Erythroblast (primary cell): Measurements from ENCODE around the gene LMAN2.

Experiments used
- DNase-seq, 2 experiments: peaks; one replicate each; lab custom pipeline; 2025; lab: John Stamatoyannopoulos, UW
- GATA1 ChIP-seq: IDR thresholded peaks from 2 replicates; pipeline ENCODE4 v1.6.1; 2011; ENCODE audit warnings: low read depth, mild to moderate bottlenecking, control low read depth, low read length, moderate library complexity
- POLR2A ChIP-seq: IDR thresholded peaks from 2 replicates; pipeline ENCODE4 v1.6.1; 2011; ENCODE audit warnings: mild to moderate bottlenecking, low read length

The LMAN2 gene, protein sequence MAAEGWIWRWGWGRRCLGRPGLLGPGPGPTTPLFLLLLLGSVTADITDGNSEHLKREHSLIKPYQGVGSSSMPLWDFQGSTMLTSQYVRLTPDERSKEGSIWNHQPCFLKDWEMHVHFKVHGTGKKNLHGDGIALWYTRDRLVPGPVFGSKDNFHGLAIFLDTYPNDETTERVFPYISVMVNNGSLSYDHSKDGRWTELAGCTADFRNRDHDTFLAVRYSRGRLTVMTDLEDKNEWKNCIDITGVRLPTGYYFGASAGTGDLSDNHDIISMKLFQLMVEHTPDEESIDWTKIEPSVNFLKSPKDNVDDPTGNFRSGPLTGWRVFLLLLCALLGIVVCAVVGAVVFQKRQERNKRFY

DNA sequence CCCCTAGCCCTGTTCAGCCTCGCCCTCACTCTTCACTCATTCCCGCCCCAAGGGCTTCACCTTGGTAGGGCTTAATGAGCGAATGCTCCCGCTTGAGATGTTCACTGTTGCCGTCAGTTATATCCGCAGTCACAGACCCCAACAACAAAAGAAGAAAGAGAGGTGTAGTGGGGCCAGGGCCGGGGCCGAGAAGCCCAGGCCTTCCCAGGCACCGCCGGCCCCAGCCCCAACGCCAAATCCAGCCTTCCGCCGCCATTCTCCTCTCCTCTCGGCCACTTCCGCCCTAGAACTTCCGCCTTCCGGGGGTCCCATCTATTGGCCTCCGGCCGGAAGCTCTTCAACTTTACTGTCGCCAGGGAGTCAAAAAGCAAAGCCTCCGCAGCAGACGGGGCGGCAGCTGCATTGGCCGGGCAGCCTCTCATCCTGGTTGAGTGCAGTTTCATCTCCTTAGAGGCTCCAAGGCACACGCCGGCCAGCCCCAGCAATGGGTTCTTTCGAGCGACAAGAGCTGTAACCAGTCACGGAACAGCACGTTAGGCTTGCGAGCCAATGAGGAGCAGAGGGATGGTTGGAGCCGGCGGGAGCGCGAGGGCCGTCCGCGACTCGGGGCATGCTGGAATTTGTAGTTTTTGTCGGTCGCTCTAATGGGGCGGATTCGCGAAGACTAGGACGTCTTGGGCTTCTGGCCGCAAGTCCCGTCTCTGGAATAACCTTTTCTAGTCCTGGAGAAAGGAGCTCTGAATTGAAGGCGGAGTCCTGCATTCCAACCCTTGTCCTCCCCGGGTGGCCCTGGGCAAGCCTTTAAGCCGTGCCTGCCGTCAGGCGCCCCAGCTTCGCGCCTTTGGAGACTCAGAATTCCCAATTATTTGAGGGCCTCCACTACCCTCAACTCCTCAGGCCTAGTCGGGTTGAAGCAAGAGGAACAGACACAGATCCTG, at the start of gene LMAN2:
Gene LMAN2, minus strand, starts transcription at position 277 of the 938 bp plus-strand sequence. Its CDS starts 21 bp downstream, at position 256.
- DNase-seq, result peak; percentile 97
- no peak for TF ChIP-seq GATA1
- peak; percentile 91 for TF ChIP-seq POLR2A

DNA sequence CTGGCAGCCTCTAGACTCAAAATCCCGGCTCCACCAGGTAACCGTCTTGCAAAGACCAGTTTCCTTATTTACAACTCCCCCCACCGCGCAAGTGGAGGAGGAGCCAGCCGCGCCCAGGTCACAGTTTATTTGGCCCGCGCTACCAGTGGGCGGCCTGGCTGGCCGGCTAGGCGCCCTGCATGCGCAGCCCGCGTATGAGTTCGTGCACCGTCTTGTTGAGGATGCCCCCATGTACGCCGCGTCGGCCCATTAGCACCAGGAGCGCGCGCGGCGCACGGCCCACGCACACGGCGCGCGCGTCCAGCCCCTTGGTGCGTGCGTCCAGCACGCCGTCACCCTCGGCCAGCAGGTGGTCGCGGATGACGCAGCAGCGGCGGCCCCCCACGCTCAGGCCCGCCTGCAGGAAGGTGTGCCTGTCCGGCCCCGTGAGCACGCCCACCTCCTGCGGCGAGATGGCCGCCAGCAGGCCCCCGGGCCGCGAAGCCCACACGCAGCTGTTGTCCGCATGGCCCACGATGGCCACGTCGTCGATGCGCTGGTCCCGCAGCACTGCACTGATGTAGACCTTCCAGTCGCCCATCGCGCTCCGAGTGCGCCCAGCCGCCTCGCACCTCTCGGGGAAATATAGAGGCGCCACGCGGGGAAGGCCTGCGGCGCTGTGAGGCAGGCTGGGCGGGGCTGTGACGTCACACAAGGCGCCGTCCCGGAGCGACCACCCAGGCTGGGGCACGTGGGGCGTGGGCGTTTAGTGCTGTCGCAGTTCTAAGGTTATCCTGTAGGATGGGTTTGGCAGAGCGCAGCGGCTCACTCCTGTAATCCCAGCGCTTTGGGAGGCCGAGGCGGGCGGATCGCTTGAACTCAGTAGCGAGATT, 48.8 kb upstream of the LMAN2 start, which contains the start of gene PFN3:
Gene PFN3, minus strand, starts transcription at position 665 of the 872 bp plus-strand sequence. Its CDS starts 85 bp downstream, at position 580.
- TF ChIP-seq POLR2A (no peak), GATA1 (no peak)
- DNase-seq, result peak; percentile 28 to 36

DNA sequence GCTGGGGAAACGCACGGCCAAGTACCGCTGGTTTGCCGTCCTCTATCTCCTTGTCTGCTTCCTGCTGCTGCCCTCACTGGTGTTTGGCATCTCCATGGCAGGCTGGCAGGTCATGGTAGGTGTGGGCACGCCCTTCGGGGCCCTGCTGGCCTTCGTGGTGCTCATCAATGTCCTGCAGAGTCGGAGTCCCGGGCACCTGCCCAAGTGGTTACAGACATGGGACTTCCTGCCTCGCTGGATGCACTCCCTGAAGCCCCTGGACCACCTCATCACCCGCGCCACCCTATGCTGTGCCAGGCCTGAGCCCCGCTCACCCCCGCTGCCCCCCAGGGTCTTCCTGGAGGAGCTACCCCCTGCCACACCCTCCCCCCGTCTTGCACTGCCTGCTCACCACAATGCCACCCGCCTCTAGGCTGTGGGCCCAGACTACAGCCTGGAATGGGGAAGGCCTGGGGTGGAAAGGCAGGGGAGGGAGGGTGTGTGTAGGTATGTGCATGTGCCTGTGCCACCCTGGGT, 46.5 kb upstream of the LMAN2 start:
- no peak for DNase-seq
- no peak for TF ChIP-seq POLR2A
- TF ChIP-seq GATA1, result no peak

DNA sequence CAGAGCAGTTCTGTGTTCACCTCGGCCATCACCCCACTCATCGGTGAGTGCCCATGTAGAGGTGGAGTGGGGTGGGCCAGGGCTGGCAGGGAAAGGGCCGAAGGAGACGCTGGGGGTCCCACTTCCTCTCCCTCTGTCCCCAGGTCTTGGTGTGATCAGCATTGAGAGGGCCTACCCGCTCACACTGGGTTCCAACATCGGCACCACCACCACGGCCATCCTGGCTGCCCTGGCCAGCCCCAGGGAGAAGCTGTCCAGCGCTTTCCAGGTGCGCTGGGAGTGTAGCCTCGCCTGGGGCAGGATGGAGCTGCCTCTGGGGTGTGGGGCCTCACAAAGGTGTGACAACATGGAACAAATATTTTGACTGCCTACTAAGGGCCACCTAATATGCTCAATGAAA, 45.3 kb upstream of the LMAN2 start:
- no peak for TF ChIP-seq GATA1
- no peak for TF ChIP-seq POLR2A
- no peak for DNase-seq

DNA sequence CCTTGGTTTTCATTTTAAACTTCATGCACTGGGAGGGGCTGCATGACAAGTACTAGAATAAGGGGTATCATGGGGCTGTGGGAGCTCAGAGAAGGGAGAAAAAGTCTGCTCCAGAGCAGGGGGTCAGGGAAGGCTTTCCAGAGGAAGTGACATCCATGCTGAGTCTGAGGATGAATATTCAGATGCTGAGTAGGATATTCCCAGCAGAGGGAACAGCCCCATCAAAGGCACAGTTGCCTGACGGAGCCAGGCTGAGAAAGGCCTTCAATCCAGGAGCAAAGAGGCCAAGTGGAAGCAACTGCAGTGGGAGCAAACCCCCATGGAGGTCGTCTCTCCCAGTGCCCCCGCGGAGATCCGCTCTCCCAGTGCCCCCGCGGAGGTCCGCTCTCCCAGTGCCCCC, 44.6 kb upstream of the LMAN2 start:
- no peak for TF ChIP-seq POLR2A
- no peak for TF ChIP-seq GATA1
- no peak for DNase-seq

DNA sequence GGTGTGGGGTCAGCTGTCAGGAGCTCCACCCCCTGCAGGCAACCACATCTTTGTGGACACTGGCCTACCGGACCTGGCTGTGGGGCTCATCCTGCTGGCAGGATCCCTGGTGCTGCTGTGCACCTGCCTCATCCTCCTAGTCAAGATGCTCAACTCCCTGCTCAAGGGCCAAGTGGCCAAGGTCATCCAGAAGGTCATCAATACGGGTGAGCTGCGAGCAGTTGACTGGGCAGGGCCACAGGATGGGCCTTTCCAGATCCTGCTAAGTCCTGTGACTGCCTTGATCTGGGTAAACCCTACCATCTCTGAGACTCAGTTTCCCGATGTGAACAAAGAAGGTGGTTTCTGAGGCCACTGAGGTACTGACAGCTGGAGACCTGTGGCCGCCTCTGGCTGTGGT, 42.5 kb upstream of the LMAN2 start:
- TF ChIP-seq POLR2A (no peak), GATA1 (no peak)
- no peak for DNase-seq

DNA sequence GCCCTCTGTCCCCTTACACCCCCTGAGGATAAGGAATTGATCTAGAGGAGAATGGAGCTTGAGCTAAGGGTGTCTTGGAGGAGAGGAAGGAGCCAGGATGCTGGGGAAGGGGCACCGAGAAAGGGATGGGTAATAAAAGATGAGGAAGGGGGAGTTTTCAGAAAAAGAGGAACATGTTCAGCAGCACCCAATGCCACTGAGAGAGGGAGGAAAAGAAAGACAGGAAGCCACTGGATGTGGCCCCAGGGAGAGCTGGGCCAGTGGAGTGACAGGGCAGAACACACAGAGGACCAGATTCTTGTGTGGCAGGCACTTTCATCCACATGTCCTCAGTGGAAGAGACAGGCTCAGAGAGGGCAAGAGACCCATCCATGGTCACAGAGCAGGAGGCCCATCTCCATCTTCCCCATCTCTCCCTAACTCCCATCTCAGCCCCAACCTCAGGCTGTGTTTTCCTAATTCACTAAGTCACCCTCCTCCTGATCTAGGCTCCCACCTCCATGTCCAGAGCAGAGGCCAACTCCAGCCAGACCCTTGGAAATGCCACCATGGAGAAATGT, 41.8 kb upstream of the LMAN2 start:
- no peak for TF ChIP-seq GATA1
- TF ChIP-seq POLR2A, result no peak
- no peak for DNase-seq

DNA sequence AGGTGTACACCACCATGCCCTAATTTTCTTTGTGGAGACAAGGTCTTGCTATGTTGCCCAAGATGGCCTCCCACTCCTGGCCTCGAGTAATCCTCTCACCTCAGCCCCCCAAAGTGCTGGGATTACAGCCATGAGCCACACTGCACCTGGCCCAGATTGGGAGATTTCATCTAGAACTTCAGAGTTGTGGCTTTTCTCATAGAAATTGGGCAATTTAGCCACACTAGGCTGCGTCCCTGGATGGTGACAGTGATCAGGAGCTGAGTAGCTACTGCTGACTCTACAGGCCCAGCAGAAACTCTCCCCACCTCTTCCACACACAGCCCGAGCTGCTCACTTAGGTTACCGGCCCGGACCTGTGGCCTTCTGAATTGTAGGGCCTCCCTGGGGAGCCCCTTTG, 41.3 kb upstream of the LMAN2 start:
- TF ChIP-seq GATA1 (no peak), POLR2A (no peak)
- DNase-seq, result no peak

DNA sequence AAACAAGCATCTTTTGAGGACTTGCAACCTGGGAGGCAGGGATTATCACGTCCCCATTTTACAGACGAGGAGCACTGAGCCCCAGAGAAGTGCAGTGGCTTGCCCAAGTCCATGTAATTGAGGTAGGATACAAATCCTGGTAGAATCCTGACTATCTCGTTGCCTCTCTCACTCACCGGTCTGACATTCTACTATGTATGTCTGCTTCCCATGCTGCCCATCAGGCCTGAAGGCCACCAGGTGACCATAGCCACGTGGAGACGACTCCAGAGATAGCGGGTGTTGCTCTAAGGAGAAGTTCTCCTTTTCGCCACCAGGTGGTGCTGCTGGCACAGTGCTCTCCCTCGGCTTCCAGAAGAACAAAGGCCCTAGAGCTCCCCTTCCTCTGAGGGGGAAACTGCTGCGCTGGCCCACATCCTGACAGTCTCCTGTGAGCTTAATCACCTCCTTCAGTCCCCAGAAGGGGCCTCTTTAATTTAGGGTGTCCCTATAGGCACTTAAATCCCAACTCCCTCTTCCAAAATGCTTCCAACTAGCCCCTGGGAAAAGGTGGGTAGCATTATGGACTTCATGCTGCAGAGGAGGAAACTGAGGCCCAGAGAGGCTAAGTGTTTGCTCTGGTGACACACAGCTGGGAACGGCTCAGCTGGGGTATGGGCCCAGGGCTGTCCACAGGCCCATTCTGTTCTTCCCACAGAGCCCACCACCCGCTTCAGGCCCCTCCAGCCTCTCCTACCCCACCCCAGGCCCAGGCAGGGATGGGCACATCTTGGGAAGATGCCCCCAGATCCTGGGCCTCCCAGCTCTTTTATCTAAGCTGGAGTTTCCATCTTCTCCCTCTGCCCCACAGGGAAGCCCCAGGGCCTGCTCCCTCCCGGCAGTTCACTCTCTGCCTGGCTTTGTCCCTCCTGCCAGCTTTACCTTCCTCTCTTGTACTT, 39.2 kb upstream of the LMAN2 start:
- no peak for TF ChIP-seq POLR2A
- no peak for TF ChIP-seq GATA1
- peak; percentile 81 to 90 for DNase-seq

DNA sequence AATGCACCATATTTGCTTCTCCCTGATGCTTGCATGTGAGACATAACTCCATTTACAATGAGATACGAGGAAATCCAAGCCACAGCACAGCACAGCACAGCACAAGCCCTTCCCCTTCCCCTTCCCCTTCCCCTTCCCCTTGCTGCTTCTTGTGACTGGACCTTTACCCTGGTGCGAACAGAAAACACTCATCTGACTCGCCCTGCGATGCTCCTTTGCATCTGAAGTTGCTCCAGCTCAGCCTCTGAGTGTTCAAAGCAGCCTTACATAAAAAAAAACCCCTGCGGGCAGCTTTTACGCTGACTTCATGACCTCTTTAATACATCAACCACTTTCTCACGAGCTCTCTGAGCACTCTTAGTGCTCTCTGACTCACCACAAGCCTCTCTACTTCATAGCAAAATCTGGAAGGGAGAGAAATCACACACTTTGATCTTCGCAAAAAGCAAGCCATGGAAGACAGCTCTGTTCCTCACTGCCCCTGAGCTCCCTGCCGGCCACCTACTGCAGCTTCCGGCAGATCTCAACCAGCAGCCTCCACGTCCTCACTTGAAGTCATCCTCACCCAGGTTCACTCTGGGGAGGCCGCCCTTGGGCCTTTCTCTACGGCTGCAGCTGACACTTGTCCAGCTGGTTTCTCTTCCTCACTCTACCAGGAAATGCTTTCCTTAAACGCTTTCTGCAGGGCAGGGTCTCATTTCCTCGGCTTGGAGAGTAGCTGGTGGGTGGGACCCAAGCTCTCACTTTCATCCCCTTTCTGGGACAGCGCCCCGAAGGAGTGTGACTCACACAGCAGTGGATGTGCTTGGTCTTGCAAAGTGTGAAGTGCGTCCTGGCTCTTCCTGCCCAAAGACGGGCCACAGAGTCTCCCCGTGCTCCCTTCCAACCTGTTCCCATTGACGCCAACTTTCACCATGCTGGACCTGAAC, 38.0 kb upstream of the LMAN2 start:
- no peak for DNase-seq
- TF ChIP-seq POLR2A (no peak), GATA1 (no peak)
